ENCODE data around the gene PEDS1. TPM values are rescaled to one million over a fixed set of nuclear protein-coding genes. Genes with fewer than 3 reads are reported as not detected.

The PEDS1 gene
- total and polyA plus RNA-seq, 2 of the 13 experiments (the other 11 are each of a cell fraction or from before 2014, with no cell fraction given): 30.5 to 93.9 TPM

DNA sequence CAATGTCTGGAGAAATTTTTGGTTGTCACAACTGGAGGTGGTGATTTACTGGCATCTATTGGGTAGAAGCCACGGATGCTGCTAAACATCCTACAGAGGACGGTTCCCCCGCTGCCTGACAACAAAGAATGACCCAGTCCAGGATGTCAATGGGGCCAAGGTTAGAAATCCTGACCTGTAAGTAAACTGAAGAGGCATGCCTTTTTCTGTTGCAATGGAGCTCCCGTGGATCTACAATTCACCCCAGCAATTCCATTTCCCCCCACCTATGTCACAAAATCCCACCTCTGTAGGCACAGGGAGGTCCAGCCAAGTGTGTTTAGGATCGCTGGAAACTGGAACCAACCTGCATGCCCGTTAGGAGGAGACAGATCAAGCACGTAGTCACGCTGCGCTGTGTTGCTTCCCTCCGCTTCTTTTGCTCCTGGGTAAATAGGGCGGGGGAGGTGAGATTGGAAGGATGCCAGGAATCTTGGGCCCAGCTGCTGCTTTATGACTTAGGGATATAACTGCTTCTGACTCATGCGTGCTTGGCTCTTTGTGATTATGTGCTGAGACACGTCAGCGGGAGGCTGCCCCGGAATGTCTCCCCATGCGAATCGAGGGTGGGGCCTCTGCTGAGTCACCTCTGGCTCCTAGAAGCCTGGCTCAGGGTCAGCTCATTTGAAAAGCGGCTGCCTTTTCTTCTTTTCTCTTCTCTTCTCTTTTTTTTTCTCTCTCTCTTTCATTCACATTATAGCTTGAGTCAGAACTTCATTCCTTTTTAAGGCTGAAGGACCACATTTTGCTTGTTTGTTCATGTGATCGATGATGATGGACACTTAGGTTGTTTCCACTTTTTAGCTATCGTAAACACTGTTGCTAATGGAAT lies 12.4 kb upstream of the PEDS1 start (continued):
- peak; percentile 95 for TF ChIP-seq CREM (IDR thresholded peaks at IDR 0.05)
- TF ChIP-seq CREM (CRISPR knock-in tag; IDR thresholded peaks at IDR 0.05): no peak
- TF ChIP-seq EHMT2 (IDR thresholded peaks at IDR 0.05; ENCODE audit: borderline replicate concordance, low read depth, low read length): no peak
- peak; percentile 87 for TF ChIP-seq POGZ (CRISPR knock-in tag; IDR thresholded peaks at IDR 0.05)
- TF ChIP-seq ZNF672 (CRISPR knock-in tag; IDR thresholded peaks at IDR 0.05): no peak
- TF ChIP-seq ZNF101 (CRISPR knock-in tag; IDR thresholded peaks at IDR 0.05; ENCODE audit: borderline replicate concordance, low read depth): no peak
- peak; percentile 86; the same call in 1 of the 2 replicates for TF ChIP-seq KDM1A (CRISPR knock-in tag; IDR thresholded peaks at IDR 0.05)
- peak; percentile 80; the same call in 1 of the 2 replicates for TF ChIP-seq ZNF343 (CRISPR knock-in tag; IDR thresholded peaks at IDR 0.05)
- TF ChIP-seq ZNF30 (CRISPR knock-in tag; IDR thresholded peaks at IDR 0.05): no peak
- TF ChIP-seq RNF2 (conservative IDR thresholded peaks at IDR 0.05; ENCODE audit: low read depth): peak; percentile 89
- TF ChIP-seq, protein P1, sequence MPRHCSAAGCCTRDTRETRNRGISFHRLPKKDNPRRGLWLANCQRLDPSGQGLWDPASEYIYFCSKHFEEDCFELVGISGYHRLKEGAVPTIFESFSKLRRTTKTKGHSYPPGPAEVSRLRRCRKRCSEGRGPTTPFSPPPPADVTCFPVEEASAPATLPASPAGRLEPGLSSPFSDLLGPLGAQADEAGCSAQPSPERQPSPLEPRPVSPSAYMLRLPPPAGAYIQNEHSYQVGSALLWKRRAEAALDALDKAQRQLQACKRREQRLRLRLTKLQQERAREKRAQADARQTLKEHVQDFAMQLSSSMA (CRISPR knock-in tag; IDR thresholded peaks at IDR 0.05): peak; percentile 96
- TF ChIP-seq KMT2A (CRISPR knock-in tag; IDR thresholded peaks at IDR 0.05): peak; percentile 90
- no peak for TF ChIP-seq HNRNPL (IDR thresholded peaks at IDR 0.05; ENCODE audit: low read depth, low read length)
- TF ChIP-seq SCMH1 (CRISPR knock-in tag; IDR thresholded peaks at IDR 0.05; ENCODE audit: borderline replicate concordance): no peak
- TF ChIP-seq CBFB (CRISPR knock-in tag; IDR thresholded peaks at IDR 0.05): no peak; the same call in 1 of the 2 replicates
- peak; percentile 90; the same call in 1 of the 2 replicates for TF ChIP-seq ZNF572 (CRISPR knock-in tag; IDR thresholded peaks at IDR 0.05)
- TF ChIP-seq ATF7 (IDR thresholded peaks at IDR 0.05): peak; percentile 46
- peak; percentile 91 for TF ChIP-seq ATF7 (CRISPR knock-in tag; IDR thresholded peaks at IDR 0.05)
- peak; percentile 92; the same call in 1 of the 2 replicates for TF ChIP-seq KDM3A (CRISPR knock-in tag; IDR thresholded peaks at IDR 0.05; ENCODE audit: low read depth)
- TF ChIP-seq YEATS4 (CRISPR knock-in tag; IDR thresholded peaks at IDR 0.05; ENCODE audit: borderline replicate concordance): peak; percentile 94; the same call in 1 of the 2 replicates
- TF ChIP-seq, protein P2, sequence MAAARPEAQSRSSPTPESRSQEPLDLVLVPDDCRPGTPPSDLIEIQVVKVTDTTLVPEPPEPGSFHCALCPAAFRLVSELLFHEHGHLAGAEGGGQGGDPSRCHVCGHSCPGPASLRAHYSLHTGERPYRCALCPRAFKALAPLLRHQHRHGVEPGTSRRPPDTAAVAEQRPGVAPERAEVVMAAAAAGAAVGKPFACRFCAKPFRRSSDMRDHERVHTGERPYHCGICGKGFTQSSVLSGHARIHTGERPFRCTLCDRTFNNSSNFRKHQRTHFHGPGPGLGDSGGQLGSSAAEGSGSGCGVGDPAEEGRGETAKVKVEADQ (CRISPR knock-in tag; IDR thresholded peaks at IDR 0.05; ENCODE audit: borderline replicate concordance): peak; percentile 96
- TF ChIP-seq MAZ (IDR thresholded peaks at IDR 0.05; ENCODE audit: borderline replicate concordance, low read depth, low read length): peak; percentile 99
- TF ChIP-seq MAZ (CRISPR knock-in tag; IDR thresholded peaks at IDR 0.05; ENCODE audit: low read depth): peak; percentile 97
- TF ChIP-seq, protein P3, sequence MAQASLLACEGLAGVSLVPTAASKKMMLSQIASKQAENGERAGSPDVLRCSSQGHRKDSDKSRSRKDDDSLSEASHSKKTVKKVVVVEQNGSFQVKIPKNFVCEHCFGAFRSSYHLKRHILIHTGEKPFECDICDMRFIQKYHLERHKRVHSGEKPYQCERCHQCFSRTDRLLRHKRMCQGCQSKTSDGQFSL (CRISPR knock-in tag; IDR thresholded peaks at IDR 0.05): peak; percentile 43; the same call in 1 of the 2 replicates
- no peak; the same call in 1 of the 2 replicates for TF ChIP-seq SMAD1 (CRISPR knock-in tag; IDR thresholded peaks at IDR 0.05; ENCODE audit: borderline replicate concordance, low read depth)
- peak; percentile 54; the same call in 1 of the 2 replicates for TF ChIP-seq ZNF235 (CRISPR knock-in tag; IDR thresholded peaks at IDR 0.05; ENCODE audit: borderline replicate concordance)
- no peak; the same call in 1 of the 2 replicates for TF ChIP-seq NKX3-1 (CRISPR knock-in tag; IDR thresholded peaks at IDR 0.05)
- TF ChIP-seq FOXK2 (IDR thresholded peaks at IDR 0.05): peak; percentile 94
- no peak for TF ChIP-seq CHCHD3 (CRISPR knock-in tag; IDR thresholded peaks at IDR 0.05)
- 0 out of 2 replicates have a peak, but pooled peaks have one; percentile 4 for TF ChIP-seq ARNT (IDR thresholded peaks at IDR 0.05)
- TF ChIP-seq ELF1 (CRISPR knock-in tag; IDR thresholded peaks at IDR 0.05): peak; percentile 21; the same call in 1 of the 2 replicates

All from HepG2 (cell line).